GM21360 (cell line): ENCODE measurements around the gene OSMR.

Experiments
- ATAC-seq: cut with Tn5 transposase; IDR thresholded peaks from one replicate; pipeline ENCODE4 v1.9.1; 2021; ENCODE audit warnings: mild to moderate bottlenecking, moderate library complexity; ENCODE audit not compliant: unreplicated experiment

The OSMR gene

GRCh38 chr5:38871058-38871605, 25.3 kb downstream of the OSMR start:
- ATAC-seq: no peak

GRCh38 chr5:38871790-38872551, 26.2 kb downstream of the OSMR start:
- no peak for ATAC-seq

- ATAC-seq: no peak
Observed at GRCh38 chr5:38872826-38873225, 27.0 kb downstream of the OSMR start.

- no peak for ATAC-seq
Observed at GRCh38 chr5:38874948-38875456, 29.2 kb downstream of the OSMR start.

- no peak for ATAC-seq
Observed at GRCh38 chr5:38878391-38879077, 32.7 kb downstream of the OSMR start.

GRCh38 chr5:38879078-38879460, 33.3 kb downstream of the OSMR start:
- ATAC-seq: no peak

DNA sequence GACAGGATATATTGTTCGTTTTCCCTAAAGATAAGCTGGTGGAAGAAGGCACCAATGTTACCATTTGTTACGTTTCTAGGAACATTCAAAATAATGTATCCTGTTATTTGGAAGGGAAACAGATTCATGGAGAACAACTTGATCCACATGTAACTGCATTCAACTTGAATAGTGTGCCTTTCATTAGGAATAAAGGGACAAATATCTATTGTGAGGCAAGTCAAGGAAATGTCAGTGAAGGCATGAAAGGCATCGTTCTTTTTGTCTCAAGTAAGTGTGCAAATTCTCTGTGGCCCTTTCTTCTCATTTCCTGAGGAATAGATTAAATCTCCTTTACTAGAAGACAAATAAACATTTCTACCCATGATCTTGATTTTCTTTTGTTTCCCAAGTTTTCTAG, 38.0 kb downstream of the OSMR start:
- ATAC-seq: no peak

DNA sequence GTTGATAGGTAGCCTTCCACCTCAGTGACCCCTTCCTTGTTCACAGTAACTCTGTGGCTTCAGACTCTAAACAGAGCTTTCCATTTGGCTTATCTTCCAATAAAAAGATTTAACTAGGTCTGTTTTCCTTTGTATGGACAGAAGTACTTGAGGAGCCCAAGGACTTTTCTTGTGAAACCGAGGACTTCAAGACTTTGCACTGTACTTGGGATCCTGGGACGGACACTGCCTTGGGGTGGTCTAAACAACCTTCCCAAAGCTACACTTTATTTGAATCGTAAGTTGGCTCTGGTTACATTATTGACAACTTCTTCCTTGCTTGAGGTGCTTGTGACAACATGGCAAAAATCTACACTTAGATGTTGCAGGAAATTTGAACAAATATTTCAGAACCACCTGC, 39.4 kb downstream of the OSMR start:
- ATAC-seq: no peak

- ATAC-seq: no peak
Observed at GRCh38 chr5:38888041-38888440, 42.2 kb downstream of the OSMR start.

DNA sequence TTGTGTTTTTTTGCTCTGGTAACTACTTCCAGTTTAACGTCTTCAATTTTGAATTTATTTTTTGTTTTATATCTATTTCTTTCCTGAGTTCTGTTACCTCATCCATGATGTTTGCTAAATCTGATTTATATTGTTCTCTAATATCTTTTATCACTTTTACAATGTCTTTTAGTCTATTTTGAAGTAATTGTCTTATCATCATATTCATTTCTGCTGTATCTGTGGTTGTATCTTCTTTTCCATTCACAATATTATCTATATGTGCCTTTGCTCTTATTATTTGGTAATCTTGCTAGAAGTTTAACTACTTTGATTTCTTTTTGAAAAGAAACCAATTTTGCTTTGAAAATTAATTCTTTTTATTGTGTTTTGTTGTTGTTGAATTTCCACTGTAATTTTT, 43.6 kb downstream of the OSMR start:
- ATAC-seq: no peak

DNA sequence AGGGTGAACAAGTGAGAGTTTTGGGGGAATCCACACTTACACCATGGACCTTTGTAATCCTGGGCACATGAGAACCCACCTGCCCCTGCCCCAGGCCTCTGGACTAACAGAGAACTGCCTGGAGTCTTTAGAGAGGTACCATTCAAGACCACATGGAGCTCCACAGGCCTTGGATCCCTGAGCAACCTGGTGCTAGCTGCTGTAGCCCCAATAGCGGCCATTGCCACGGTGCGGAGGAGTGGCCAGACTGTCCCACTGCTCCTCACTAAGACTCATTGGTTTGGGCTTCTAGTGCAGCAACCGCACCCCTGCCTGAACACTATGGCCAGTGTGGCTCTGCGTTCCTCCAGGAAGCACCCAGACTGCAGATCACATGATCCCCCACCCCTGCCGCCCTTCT, 45.8 kb downstream of the OSMR start:
- no peak for ATAC-seq

GRCh38 chr5:38892363-38892762, 46.6 kb downstream of the OSMR start:
- no peak for ATAC-seq

DNA sequence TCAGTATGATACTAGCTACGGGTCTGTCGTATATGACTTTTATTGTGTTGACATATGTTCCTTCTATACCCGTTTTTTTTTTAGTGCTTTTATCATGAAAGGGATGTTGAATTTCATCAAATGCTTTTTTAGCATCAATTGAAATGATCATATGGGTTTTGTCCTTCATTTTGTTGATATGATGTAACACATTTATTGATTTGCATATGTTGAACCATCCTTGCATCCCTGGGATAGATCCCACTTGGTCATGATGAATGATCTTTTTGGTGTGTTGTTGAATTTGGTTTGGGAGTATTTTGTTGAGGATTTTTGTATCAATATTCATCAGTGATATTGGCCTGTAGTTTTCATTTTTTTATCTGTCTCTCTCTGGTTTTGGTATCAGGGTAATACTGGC, 50.9 kb downstream of the OSMR start:
- ATAC-seq: no peak

- no peak for ATAC-seq
Observed at GRCh38 chr5:38899936-38900335, 54.1 kb downstream of the OSMR start.

- no peak for ATAC-seq
Observed at GRCh38 chr5:38905516-38905915, 59.7 kb downstream of the OSMR start.

DNA sequence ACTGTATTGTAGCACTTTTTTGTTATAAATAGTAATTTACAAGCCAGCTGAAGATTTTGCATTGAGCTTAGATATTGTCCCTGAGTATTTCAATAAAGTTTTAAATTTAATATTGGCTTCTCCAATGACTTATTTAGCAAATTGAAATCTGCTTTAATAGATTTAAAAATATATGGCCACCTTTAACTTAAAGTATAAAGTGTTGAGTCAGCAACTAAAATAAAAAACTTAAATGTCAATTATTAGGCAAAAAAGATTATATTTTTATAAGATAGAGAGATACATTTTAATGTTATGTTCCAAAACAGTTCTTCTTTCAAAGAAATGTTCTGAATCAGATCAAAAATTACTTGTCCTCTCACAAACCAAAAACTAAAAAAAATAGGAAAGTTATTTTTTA, 60.7 kb downstream of the OSMR start:
- ATAC-seq: no peak

- ATAC-seq: no peak
Observed at GRCh38 chr5:38911933-38912332, 66.1 kb downstream of the OSMR start.

- no peak for ATAC-seq
Observed at GRCh38 chr5:38913714-38914113, 67.9 kb downstream of the OSMR start.

GRCh38 chr5:38916802-38917201, 71.0 kb downstream of the OSMR start:
- ATAC-seq: no peak

DNA sequence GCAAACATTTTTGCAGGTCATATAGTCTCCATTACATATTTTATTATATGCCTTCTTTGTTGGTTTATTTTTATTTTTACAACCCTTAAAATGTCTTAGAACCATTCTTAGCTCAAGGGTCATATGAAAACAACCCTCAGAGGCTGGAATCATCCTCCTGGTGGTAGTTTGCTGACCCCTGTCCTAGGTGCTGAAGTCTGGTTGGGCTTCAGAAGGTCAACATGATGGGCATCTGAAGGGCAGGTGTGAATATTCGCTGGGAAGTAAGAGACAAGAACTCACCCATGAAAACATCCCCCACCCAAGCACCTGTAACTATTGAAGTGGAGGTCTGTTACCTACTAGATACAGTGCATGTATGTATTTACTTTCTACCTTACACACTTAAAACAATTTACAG, 75.4 kb downstream of the OSMR start:
- no peak for ATAC-seq

DNA sequence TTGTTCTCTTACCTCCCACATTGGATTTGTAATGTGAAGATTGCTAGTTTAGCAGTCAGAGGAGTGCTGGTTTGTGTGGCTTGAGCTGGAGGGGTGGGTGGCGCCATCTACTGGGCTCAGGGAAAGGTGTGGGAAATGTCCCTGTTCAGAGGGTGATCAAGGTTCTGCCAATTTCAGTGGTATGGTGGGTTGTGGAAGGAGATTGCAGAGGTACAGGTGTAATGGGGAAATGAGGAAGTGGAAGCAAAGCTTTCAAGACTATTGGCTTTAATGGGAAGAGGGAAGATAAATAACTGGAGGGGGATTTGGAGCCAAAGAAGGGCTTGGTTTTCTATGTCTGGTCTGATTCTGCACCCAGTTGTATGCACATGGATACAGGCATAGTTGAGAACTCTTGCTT, 76.4 kb downstream of the OSMR start:
- peak; percentile 78 for ATAC-seq
